ENCODE results near the gene PDGFA. TPM values are rescaled to one million over a fixed set of nuclear protein-coding genes. Genes with fewer than 3 reads are reported as not detected.

The PDGFA gene
- total and polyA plus RNA-seq, 8 donors: 25.9 to 69.4 (median 36.3) TPM

GRCh38 chr7:465710-466400 lies 53.8 kb downstream of the PDGFA start:
- intact Hi-C loops (cut with DNase I): no loop called here
- Histone ChIP-seq H3K27me3 (no peaks in the 10 kb centered on the region), H3K4me1 (peaks cover 3 to 7% of the 10 kb centered on the region in 2 donors), H3K4me3 (no peak overlapping the region), H3K27ac (no peak overlapping the region), H3K9me3 (peaks cover 0 to 9% of the 10 kb centered on the region in 2 donors), H3K36me3 (no peaks in the 10 kb centered on the region)
- DNase-seq (no peak), ATAC-seq (no peak)
- TF ChIP-seq, protein P1, sequence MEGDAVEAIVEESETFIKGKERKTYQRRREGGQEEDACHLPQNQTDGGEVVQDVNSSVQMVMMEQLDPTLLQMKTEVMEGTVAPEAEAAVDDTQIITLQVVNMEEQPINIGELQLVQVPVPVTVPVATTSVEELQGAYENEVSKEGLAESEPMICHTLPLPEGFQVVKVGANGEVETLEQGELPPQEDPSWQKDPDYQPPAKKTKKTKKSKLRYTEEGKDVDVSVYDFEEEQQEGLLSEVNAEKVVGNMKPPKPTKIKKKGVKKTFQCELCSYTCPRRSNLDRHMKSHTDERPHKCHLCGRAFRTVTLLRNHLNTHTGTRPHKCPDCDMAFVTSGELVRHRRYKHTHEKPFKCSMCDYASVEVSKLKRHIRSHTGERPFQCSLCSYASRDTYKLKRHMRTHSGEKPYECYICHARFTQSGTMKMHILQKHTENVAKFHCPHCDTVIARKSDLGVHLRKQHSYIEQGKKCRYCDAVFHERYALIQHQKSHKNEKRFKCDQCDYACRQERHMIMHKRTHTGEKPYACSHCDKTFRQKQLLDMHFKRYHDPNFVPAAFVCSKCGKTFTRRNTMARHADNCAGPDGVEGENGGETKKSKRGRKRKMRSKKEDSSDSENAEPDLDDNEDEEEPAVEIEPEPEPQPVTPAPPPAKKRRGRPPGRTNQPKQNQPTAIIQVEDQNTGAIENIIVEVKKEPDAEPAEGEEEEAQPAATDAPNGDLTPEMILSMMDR (IDR thresholded peaks at IDR 0.05): no peak

DNA sequence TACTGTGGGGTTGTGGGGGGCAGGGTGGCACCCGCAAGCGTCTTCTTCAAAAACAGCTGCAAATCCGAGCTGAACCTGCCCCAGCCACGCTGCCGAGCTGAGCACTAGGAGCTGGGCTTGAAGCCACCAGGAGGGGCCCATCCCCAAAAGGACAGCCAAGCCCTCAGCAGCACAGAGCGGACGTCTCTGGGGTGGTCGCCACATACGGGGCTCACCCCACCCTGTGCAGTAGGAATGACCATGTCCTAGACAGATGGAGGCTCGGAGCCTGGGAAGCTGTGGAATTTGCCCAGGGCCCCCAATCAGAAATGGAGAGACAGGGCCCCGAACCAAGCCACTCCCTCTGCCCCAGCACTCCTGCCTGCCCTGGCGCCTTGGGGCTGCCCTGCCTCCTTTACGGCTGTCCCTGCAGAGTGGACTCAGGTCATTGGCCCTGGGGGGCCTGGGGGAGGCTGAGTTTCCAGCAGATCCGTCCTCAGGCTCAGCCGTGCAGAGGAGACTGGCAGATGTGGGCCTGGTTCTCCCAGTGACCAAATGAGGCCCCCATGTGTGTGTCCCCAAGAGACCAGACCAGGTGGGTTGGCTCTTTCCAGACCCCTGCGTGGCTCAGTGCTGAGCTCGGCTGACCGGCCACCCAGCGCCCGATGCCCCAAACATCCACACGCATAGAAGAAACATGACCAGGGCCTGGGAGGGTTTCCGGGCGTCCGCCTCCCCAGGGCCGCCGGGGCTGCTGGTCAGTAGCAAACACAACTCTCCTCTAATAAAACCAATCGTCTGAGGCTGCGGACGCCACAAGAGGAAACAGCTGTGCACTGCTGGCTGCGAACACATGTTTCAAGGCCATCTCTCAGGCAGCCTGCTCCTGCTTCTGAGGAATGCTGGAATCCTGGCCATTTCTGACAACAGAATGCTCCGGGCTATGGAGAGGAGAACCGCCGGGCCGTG lies 54.9 kb downstream of the PDGFA start:
- H3K27ac ChIP-seq: no peak overlapping the region
- H3K4me1 ChIP-seq: peaks cover 8 to 10% of the 10 kb centered on the region in 2 donors
- no peak overlapping the region for H3K4me3 ChIP-seq
- intact Hi-C loops (cut with DNase I): no loop called here
- H3K36me3 ChIP-seq: no peaks in the 10 kb centered on the region
- TF ChIP-seq, protein P1 (IDR thresholded peaks at IDR 0.05): no peak
- H3K27me3 ChIP-seq: peaks cover 0 to 6% of the 10 kb centered on the region in 2 donors
- DNase-seq (peak; percentile 32 to 85 (median 74)), ATAC-seq (no peak)
- peaks cover 0 to 9% of the 10 kb centered on the region in 2 donors for H3K9me3 ChIP-seq

GRCh38 chr7:463817-464453 lies 55.7 kb downstream of the PDGFA start:
- Histone ChIP-seq H3K4me1 (peaks cover 8 to 10% of the 10 kb centered on the region in 2 donors), H3K4me3 (no peak overlapping the region), H3K9me3 (peaks cover 0 to 9% of the 10 kb centered on the region in 2 donors), H3K27me3 (peaks cover 0 to 6% of the 10 kb centered on the region in 2 donors), H3K27ac (no peak overlapping the region), H3K36me3 (no peaks in the 10 kb centered on the region)
- ATAC-seq (no peak), DNase-seq (peak in 1 of 4 donors; percentile 25)
- TF ChIP-seq, protein P1 (IDR thresholded peaks at IDR 0.05): no peak
- intact Hi-C loops (cut with DNase I): no loop called here

DNA sequence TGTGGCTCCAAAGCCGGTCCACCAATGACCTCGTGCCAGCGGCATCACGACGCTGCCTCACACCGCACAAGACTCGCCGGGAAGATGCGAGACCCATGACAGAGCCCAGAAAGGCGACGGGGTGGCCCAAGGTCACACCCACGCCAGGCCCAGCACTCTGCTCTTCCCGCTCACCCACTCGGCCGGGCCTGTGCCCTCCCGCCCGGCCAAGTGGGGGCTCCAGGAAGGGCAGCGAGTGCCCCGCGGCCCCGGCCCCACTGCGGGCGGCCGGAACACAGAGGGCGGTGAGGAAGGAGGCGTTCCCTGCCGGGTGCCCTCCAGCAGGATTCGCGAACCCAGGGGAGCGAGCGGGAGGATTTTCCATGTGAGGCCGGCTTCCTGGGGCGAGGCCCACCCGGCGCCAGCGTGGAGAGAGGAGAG lies 56.3 kb downstream of the PDGFA start:
- ATAC-seq (no peak), DNase-seq (peak in 1 of 4 donors; percentile 70)
- Histone ChIP-seq H3K4me3 (no peak overlapping the region), H3K4me1 (peaks cover 8 to 10% of the 10 kb centered on the region in 2 donors), H3K27me3 (peaks cover 0 to 6% of the 10 kb centered on the region in 2 donors), H3K9me3 (peaks cover 0 to 5% of the 10 kb centered on the region in 2 donors), H3K27ac (no peak overlapping the region), H3K36me3 (no peaks in the 10 kb centered on the region)
- TF ChIP-seq, protein P1 (IDR thresholded peaks at IDR 0.05): no peak
- intact Hi-C loops (cut with DNase I): no loop called here
